NCI-H2196 (cell line): ENCODE data around the gene HAX1.
A peak's percentile ranks its signal among the peaks of the same experiment; 100 is the strongest.
"Not testable (repeated sequence)": the region's sequence is repeated elsewhere in the genome, so short reads cannot be mapped to it uniquely, and the experiment has no call there.

Source experiments
- DNase-seq: peaks from one replicate; lab custom pipeline; 2025; ENCODE audit not compliant: unreplicated experiment; lab: John Stamatoyannopoulos, UW

The HAX1 gene

DNA sequence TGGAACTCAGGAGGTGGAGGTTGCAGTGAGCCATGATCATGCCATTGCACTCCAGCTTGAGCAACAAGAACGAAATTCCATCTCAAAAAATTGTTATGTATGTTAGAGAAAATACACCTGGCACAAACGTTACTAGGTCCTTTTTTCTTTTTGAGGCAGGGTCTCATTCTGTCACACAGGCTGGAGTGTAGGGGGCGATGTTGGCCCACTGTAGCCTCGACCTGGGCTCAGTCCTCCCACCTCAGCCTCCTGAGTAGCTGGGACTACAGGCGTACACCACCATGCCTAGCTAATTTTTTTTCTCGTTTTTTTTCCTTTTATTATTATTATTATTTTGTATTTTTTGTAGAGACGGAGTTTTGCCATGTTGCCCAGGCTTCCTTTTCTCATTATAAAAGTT is 4.4 kb downstream of the HAX1 start:
- DNase-seq: no peak

DNA sequence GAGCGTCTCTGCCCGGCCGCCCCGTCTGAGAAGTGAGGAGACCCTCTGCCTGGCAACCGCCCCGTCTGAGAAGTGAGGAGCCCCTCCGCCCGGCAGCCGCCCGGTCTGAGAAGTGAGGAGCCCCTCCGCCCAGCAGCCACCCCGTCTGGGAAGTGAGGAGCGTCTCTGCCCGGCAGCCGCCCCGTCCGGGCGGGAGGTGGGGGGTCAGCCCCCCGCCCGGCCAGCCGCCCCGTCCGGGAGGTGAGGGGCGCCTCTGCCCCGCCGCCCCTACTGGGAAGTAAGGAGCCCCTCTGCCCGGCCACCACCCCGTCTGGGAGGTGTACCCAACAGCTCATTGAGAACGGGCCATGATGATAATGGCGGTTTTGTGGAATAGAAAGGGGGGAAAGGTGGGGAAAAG is 15.2 kb downstream of the HAX1 start:
- DNase-seq: not testable (repeated sequence)

DNA sequence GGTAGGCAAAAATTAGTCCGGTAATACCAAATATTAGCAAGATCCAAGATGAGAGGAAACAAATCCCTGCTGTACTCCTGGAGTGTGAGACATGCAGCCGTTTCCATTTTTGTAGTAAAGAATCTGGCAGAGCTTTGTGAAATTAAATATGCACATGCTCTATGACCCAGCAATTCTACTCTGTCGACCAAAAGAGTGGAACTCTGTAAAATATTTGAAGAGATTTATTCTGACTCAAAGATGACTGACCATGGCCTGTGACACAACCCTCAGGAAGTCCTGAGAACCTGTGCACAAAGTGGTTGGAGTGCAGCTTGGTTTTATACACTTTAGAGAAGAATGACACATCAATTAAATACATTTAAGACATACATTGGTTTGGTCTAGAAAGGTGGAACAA is 16.2 kb downstream of the HAX1 start:
- DNase-seq: no peak

DNA sequence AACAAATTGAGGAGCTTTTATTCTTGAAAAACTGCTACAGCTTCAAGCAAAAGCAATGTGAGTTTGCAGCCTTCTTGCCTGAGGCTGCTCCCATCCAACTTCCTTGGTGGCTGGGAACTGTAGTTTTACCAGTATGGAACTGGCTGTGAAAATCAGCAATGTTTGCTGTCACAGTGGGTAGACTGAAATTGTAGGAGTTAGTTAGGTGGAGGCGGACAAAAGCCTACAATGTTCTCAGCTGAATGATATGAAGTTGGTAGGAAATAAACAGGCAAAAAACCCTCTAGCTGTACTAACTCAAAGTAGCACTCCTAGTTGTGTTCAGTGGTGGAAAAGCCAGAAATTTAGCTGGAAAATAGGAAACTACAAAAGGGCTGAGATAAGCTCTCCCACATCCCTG is 18.5 kb downstream of the HAX1 start:
- DNase-seq: no peak

DNA sequence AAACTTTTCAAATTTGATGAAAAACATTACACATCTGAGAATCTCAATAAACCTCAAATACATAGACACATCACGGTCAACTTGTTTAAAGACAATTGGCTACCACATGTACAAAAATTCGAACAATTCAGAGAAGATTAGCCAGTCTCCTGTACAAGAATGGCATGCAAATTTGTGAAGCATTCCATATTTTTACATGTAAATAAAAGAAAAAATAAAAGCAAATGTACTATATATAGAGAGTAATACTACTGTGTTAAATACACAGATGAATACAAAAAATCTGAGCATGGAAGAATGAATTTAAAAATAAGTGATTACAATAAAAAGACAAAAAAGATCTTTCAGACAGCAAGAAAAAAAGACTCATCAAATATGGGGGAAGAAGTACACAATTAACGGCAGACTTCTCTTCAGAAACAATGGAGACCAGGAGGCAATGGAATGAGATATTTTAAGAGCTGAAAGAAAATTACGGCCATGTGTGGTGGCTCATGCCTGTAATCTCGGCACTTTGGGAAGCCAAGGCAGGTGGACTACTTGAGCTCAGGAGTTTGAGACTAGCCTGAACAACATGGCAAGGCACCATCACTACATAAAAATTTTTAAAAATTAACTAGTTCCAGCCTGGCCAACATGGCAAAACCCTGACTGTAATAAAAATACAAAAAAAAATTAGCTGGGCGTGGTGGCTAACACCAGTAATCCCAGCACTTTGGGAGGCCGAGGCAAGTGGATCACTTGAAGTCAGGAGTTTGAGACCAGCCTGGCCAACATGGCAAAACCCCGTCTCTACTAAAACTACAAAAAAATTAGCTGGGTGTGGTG is 23.2 kb downstream of the HAX1 start:
- DNase-seq: no peak

DNA sequence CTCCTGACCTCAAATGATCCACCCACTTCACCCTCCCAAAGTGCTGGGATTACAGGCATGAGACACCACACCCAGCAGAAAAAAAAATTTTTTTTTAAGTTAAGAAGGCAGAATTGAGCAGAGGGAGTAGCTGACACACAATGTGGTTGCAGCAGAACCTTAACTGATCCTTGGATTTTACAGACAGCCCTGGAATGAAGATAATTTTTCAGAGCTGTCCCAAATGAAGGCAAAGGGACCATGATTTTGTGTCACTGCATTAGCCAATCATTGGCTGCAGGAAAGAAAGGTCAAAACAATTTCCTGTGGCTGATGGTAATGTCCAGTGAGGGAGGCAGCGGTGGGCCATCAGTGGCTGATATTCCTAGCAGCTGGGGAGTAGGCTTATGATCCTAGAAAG is 29.2 kb downstream of the HAX1 start:
- DNase-seq: no peak

DNA sequence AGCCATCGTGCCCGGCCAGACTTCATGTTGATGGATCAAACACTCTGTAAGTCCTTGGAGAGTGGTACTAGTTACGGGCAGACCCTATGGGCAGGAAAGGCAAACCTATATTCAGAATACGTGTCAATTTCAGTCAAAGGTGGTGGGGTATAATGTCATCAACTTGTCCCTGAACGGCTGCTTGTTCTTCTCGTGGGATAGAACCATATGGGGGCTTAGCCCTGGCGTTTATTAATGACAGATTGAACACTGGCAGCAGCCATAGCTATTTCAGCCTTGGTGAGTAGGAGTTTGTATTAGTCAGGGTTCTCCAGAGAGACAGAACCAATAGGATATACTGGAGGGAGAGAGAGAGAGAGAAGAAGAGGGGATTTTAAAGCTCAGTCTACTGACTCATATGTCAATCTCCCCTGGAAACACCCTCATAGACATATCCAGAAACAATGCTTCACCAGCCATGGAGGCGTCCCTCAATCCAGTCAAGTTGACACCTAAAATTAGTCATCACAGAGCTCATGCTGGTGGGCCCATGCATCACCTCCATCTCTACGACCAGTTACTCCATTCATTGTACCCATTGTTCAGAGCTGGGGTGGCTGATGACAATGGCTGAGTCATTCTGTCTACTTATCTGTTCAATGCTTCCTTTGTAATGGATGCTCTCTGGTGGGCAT is 32.4 kb downstream of the HAX1 start:
- no peak for DNase-seq

DNA sequence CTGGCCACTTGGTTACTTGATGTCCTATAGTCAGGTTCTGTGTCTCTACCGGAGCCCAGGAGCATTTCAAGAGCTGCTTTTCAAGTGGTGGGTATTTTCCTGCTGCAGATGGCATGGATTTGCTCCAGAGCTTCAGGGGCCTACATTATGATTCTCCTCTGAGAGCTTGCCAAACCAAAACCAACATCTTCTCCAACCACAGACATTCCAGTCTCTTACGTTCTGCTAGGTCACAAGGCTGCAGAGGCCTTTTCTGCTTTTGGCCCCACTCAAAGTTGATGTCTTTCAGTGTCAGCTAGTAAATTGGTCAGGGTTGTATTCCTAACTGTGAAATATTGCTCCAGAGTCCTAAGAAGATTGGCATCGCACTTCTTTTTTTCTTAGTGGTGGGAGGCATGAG is 33.7 kb downstream of the HAX1 start:
- DNase-seq: no peak

DNA sequence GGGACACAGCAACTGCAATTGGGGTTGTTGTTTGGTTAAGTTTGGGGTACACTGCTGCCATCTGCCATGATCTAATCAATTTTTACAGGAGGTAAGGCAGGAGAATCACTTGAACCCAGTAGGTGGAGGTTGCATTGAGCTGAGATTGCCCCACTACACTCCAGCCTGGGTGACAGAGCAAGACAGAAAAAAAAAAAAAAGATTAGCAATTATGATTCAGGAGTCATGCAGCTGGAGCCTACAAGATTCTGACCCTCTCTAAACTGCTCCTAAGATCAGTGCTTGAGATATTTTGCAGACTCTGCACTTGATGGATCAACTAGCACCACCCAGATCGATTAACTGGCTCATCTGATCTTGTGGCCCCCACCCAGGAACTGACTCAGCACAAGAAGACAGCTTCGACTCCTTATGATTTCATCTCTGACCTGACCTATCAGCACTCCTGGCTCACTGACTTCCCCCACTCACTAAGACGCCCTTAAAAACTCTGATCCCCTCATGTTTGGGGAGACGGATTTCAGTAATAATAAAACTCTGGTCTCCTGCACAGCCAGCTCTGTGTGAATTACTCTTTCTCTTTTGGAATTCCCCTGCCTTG is 35.3 kb downstream of the HAX1 start:
- not testable (repeated sequence) for DNase-seq

DNA sequence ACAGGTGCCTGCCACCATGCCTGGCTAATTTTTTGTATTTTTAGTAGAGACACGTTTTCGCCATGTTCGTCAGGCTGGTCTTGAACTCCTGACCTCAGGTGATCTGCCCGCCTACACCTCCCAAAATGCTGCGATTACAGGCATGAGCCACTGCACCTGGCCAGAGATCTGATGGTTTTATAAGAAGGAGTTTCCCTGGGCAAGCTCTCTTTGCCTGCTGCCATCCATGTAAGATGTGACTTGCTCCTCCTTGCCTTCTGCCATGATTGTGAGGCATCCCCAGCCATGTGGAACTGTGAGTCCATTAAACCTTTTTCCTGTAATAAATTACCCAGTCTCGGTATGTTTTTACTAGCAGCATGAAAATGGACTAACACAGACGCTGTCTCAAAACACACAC is 36.7 kb downstream of the HAX1 start:
- DNase-seq: not testable (repeated sequence)

DNA sequence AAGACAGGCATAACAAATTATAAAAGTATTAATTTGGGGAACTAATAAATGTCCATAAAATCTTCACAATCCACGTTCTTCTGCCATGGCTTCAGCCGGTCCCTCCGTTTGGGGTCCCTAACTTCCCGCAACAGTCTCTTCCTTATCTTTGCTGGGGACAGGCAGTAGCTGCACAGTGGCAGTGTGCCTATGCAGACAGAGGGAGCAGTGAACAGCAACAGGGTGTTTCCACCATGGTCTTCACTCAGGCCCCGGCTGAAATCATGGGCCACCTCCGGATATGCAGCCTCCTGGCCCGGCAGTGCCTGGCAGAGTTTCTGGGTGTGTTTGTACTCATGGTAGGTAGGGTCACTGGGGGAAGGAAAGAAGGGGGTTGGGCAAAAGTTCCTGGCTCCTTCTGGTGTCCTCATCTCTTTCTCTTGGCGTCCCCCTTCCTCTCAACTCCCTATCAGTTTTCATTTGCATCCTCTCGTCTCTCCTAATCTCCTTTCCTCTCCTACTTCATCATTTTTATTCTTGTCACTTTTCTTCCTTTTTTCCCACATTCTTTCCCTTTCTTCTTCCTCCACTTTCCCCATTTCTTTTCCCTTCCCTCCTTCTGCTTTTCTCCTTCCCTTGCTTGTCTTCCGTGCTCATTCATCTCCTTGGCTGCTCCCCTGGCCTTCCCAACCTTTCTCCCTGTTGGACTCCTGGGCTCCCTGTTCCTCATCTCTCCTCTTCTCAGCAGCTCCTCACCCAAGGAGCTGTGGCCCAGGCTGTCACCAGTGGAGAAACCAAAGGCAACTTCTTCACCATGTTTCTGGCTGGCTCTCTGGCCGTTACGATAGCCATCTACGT is 40.0 kb downstream of the HAX1 start:
- not testable (repeated sequence) for DNase-seq

DNA sequence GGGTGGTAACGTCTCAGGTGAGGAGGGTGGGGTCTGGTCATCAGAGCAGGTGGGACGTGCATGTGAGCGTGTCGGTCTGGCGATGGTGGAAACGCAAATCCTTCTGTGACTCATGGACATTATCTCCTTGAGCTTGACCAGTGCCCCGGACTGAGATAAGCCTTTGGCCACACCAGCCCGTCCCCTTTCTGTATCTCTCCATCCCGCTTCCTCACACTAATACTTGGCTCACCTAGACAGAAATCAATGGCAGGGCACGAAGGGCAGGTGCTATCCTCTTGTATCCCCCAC is 40.6 kb downstream of the HAX1 start:
- no peak for DNase-seq

DNA sequence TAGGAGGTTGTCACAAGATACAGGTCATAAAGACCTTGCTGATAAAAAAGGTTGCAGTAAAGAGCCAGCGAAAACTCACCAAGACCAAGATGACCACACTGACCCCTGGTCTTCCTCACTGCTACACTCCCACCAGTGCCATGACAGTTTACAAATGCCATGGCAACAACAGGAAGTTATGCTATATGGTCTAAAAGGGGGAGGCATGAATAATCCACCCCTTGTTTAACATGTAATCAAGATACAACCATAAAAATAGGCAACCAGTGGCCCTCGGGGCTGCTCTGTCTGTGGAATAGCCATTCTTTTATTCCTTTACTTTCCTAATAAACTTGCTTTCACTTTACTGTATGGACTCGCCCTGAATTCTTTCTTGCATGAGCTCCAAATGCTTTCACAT is 41.8 kb downstream of the HAX1 start:
- DNase-seq: not testable (repeated sequence)

DNA sequence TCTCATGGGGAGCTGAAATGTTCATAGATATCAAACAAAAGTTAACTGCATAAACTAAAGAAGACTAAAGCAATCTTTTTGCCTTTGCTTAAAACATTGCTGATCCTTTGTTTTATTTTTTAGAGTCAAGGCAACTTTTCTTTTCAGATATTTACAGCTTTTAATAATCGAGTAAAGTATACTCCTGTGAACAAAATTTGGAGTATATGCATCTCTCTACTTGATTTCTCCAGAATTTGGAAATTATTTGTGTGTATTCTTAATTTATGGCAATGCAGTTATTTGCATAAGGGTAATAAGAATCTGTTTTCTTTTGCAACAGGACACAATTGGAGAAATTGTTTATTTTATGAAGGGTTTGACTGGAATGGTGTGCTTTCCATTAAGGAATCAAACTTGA is 44.3 kb downstream of the HAX1 start:
- DNase-seq: no peak

DNA sequence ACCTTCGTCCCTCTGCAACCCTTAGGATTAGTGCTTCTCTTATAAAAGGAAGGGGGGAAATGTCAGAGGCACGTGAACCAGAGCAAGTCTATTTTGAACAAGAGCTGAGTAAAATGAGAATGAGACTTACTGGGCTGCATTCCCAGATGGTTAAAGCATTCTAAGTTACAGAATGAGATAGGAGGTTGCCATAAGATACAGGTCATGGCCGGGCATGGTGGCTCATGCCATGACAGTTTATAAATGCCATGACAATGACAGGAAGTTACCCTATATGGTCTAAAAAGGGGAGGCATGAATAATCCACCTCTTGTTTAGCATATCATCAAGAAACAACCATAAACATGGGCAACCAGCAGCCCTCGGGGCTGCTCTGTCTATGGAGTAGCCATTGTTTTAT is 46.0 kb downstream of the HAX1 start:
- no peak for DNase-seq

DNA sequence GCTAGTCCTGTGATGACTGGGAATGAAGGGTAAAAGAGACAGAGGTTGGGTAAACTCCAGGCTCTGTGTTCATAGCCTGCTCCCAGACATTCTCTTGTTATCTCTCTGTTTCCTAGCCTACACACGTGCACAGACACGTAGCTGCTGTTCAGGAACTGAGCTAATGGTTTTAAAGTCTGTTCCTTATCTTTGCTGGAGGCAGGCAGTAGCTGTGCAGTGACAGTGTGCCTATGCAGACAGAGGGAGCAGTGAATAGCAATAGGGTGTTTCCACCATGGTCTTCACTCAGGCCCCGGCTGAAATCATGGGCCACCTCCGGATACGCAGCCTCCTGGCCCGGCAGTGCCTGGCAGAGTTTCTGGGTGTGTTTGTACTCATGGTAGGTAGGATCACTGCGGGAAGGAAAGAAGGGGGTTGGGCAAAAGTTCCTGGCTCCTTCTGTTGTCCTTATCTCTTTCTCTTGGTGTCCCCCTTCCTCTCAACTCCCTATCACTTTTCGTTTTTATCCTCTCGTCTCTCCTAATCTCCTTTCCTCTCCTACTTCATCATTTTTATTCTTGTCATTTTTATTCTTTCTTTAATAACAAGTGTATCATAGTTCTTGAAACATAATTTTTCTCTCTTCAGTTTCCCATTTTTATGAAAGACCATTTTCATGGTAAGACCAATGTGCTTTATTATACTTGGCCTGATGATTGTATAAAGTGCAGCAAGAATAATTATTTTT is 48.6 kb downstream of the HAX1 start, which contains the start of gene AQP10:
Gene AQP10 (plus strand): TSS at position 212 of the 727 bp plus-strand sequence. CDS start 63 bp downstream, at position 275.
- DNase-seq: no peak

DNA sequence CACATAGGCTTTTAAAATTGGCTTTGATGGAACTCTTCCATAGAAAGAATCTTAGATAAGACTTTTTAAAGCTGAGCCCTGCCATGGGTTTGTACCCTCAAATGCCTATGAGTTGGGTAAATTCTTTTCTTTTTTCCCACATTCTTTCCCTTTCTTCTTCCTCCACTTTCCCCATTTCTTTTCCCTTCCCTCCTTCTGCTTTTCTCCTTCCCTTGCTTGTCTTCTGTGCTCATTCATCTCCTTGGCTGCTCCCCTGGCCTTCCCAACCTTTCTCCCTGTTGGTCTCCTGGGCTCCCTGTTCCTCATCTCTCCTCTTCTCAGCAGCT is 49.1 kb downstream of the HAX1 start:
- not testable (repeated sequence) for DNase-seq

DNA sequence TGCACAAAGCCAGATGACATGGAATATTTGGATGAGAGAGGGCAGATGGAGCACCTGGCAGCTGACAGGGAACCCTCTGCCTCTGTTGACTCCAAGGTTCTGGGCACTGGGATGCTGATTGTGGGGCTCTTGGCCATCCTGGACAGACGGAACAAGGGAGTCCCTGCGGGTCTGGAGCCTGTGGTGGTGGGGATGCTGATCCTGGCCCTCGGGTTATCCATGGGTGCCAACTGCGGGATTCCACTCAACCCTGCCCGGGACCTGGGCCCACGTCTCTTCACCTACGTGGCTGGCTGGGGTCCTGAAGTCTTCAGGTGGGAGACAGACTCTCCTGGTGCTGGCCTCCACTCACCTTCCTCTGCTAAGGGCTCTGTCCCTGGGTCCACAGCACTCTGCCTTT is 51.1 kb downstream of the HAX1 start:
- DNase-seq: no peak

DNA sequence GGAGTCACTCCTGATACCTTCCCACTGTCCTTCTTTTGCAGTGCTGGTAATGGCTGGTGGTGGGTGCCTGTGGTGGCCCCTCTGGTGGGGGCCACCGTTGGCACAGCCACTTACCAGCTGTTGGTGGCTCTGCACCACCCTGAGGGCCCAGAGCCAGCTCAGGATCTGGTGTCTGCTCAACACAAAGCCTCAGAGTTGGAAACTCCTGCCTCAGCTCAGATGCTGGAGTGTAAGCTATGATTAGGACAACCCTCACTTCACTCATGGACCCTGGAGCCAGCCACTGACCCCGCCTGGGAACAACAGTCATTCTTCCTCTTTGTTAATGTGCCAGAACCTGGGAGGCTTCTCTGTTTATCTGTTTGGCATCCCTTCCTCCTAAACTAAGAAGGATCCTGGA is 51.8 kb downstream of the HAX1 start:
- DNase-seq: no peak

DNA sequence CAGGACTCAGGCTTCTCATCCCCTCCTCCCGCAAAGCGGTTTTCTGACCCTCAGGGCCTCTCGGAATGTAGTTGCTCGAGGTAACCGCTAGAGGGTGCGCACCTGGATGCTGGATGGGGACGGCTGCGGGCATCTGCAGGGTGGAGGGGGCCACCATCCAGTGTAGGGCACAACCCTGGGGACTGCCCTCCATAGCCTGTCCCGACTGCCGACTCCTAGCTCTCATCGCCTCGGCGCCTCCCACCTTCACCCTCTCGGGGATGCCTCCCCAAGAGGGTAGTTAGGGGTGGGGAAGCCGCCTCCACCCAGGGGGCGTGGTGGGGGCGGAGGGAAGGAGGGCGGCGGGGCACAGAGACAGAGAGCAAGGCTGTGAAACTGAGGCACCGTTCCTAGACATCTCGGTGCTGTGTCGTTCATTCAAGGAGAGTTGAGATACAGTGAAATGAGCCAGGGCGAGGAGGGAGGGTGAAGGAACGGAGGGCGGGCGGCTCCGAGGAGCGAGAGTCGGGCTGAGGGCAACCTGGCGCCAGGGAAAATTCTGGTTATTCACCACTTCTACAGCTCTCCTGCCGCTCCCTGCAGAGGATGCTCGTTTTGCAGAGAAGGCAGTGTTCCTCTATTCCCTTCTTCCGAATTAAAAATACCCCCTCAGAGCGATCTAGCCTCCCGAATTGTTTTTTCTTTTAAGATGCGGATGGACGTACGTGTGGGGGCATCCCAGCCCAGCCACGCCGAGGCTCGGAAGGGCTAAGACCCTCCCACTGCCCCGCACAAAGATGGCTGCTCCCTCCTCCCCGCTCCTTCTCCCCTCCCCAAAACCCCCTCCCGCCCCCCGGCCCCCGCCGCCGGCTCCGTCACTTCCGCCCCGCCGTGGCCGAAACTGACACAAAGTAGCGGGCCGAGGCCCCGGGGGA is 52.5 kb downstream of the HAX1 start, which contains the start of gene ATP8B2:
Gene ATP8B2 (plus strand): TSS at position 857 of the 914 bp plus-strand sequence. CDS start 2,617 bp downstream, outside the sequence.
- DNase-seq: peak; percentile 86
